Activated T-helper 2 cell treated with anti-CD3 and anti-CD28 coated beads, Interferon-gamma antibody, Interleukin-2, Interleukin-4, amounts not matched to agents 10 μg/mL and 5 μg/mL and 100 μg/mL, durations not matched to agents 14 hours and 24 hours and 36 hours (primary cell): Measurements from ENCODE around the gene TMPRSS11D. TPM values are rescaled to one million over a fixed set of nuclear protein-coding genes. Genes with fewer than 3 reads are reported as not detected.

Source experiments
- DNase-seq: peaks from one replicate; pipeline ENCODE4 v3.0.0; 2021; ENCODE audit warnings: low spot score
- H3K27ac Mint-ChIP-seq: one replicate; pipeline ENCODE4 v1.8.0; 2021; ENCODE audit warnings: mixed read lengths
- H3K27me3 Mint-ChIP-seq: one replicate; pipeline ENCODE4 v1.8.0; 2021; ENCODE audit warnings: low read depth, mixed read lengths
- H3K36me3 Mint-ChIP-seq: one replicate; pipeline ENCODE4 v1.8.0; 2021; ENCODE audit warnings: low read depth, mixed read lengths
- H3K4me1 Mint-ChIP-seq: one replicate; pipeline ENCODE4 v1.8.0; 2021; ENCODE audit warnings: low read depth, mixed read lengths
- H3K4me3 Mint-ChIP-seq: one replicate; pipeline ENCODE4 v1.8.0; 2021; ENCODE audit warnings: low read depth, mild to moderate bottlenecking, moderate library complexity, mixed read lengths
- H3K9me3 Mint-ChIP-seq: one replicate; pipeline ENCODE4 v1.8.0; 2021; ENCODE audit warnings: mixed read lengths
- intact Hi-C: fragments of 100-400 bp; cut with micrococcal nuclease; formaldehyde crosslinking; loops from one replicate; pipeline ENCODE4 v1.15.1; 2023
- total RNA-seq: library from RNA; stranded (reverse); gene quantifications from 2 replicates; pipeline ENCODE4 v1.2.3, GENCODE V29; 2022

The TMPRSS11D gene
- total RNA-seq, 1 donor from 2014 or later, result not detected

DNA sequence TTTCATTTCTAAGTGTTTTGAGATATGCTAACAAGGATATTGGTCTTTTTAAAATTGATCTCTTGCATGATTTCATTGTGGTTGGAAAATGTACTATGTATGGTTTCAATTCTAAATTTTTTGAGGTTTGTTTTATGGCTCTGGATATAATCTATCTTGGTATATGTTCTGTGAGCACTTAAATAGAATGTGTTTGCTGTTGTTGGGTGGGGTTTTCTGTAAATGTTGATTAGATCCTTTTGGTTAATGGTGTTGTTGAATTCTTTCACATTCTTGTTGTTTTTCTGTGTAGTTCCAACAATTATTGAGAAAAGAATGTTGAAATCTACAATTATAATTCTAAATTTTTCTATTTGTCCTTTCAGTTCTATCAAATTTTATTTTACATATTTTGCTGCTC lies 87.0 kb downstream of the TMPRSS11D start:
- Mint-ChIP-seq H3K36me3 (no peaks in the 10 kb centered on the region), H3K27ac (no peak overlapping the region), H3K27me3 (no peaks in the 10 kb centered on the region), H3K4me1 (peaks cover 8% of the 10 kb centered on the region), H3K4me3 (no peak overlapping the region), H3K9me3 (no peaks in the 10 kb centered on the region)
- intact Hi-C loops, result no loop called here
- DNase-seq, result no peak

DNA sequence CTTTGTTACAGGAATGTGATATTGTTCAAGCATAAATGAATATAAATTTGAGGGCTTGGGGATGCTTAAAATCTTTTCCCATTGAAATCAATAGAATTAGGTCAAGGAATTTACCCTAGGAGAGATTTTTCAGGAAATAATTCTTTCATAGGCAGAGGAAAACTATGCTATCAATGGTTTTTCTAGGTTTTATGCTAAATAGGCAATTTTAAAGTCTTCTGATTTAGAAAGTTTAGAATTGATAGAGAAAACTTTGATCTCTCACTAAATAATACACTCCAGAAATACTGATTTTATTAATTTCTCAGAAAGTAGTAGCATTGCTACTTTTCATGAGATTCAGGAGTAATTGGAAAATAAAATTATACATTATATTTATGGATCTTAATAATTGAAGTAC lies 93.1 kb downstream of the TMPRSS11D start:
- Mint-ChIP-seq H3K27ac (no peak overlapping the region), H3K4me3 (no peak overlapping the region), H3K4me1 (peaks cover under 1% of the 10 kb centered on the region), H3K36me3 (no peaks in the 10 kb centered on the region), H3K9me3 (no peaks in the 10 kb centered on the region), H3K27me3 (no peaks in the 10 kb centered on the region)
- intact Hi-C loops, result no loop called here
- DNase-seq, result no peak

DNA sequence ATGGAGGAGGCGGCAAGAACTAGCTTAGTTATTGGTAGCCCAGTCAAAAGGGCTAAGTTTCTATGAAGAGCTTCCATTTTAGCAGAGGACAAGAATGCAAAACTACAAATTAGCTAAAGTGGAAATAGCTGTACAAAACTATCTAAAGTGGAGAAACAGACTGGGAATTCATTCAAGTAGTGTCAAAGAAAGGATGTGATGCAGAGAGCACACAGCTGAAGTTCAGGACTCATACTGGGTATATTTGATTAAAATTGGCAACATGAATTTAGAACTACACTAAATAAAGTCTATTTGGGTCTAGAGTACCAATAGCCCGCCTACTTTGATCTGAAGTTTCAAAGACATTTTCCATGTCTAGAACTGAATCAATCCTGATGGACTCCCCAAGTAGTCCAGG lies 96.5 kb downstream of the TMPRSS11D start:
- DNase-seq, result no peak
- no peaks in the 10 kb centered on the region for H3K27me3 Mint-ChIP-seq
- H3K36me3 Mint-ChIP-seq, result no peaks in the 10 kb centered on the region
- intact Hi-C loops, result no loop called here
- H3K9me3 Mint-ChIP-seq, result no peaks in the 10 kb centered on the region
- no peak overlapping the region for H3K27ac Mint-ChIP-seq
- peaks cover 4% of the 10 kb centered on the region for H3K4me1 Mint-ChIP-seq
- H3K4me3 Mint-ChIP-seq, result no peak overlapping the region

DNA sequence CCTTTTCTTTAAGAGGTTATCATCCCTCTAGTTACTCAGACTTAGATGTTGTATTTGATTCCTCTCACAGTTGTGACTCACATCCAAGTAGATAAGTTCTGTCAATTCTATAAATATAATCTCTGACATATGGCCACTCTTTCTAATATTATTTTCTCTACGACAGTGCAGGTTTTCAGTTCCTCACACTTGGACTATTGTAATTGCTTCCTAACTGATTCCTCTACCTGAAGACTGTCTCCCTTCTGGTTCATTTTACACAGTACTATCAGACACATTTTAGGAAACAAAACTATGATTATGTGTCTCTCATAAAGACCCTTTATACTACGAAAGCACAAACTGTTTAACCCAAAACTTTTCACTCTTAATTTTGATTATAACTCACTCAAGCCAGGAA lies 98.3 kb downstream of the TMPRSS11D start:
- no peak for DNase-seq
- H3K36me3 Mint-ChIP-seq, result no peaks in the 10 kb centered on the region
- no peak overlapping the region for H3K27ac Mint-ChIP-seq
- H3K9me3 Mint-ChIP-seq, result no peaks in the 10 kb centered on the region
- H3K27me3 Mint-ChIP-seq, result no peaks in the 10 kb centered on the region
- H3K4me1 Mint-ChIP-seq, result peaks cover 4% of the 10 kb centered on the region
- no peak overlapping the region for H3K4me3 Mint-ChIP-seq
- intact Hi-C loops, result no loop called here

DNA sequence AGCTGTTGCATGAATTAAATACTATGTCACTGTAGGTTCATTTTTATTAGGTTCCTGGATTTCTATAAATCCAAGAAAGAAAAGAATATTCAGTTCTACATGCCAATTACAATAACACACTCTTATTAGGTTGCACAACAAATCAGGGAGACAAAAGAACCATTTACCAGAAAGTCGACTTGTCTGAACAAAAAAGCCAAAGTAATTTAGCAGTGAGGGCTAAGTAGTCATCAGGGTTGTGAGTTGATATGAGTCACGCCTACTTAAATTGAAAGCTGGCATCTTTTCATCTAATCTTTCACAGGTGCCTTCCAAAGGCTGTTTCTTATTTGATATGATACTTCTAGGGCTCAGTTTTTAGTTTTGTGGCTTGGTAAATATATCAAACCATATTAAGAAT lies 104.2 kb downstream of the TMPRSS11D start:
- Mint-ChIP-seq H3K4me1 (peaks cover 11% of the 10 kb centered on the region), H3K4me3 (no peak overlapping the region), H3K27ac (no peak overlapping the region), H3K27me3 (no peaks in the 10 kb centered on the region), H3K9me3 (no peaks in the 10 kb centered on the region), H3K36me3 (no peaks in the 10 kb centered on the region)
- intact Hi-C loops, result no loop called here
- no peak for DNase-seq

DNA sequence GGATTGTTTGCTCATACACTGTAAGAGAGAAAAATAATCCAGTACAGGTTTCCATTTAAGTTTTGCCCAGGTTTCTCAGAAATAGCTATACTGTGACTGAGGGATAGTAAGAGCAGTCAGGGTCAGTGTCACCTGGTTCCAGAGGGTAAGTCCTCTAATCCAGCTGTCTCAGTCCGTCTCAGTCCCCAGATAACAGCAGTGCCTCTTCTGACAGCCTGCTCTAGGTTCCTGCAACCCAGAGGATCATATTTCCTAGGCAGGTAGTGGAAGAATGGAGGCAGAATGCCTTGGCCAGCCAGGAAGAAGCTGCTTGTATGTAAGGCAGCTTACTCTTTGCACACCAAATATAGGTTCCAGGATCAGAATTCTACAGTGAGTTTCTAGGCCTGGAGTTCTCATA lies 107.1 kb downstream of the TMPRSS11D start:
- no peak for DNase-seq
- Mint-ChIP-seq H3K27me3 (no peaks in the 10 kb centered on the region), H3K4me1 (peaks cover 11% of the 10 kb centered on the region), H3K4me3 (no peak overlapping the region), H3K9me3 (no peaks in the 10 kb centered on the region), H3K36me3 (no peaks in the 10 kb centered on the region), H3K27ac (no peak overlapping the region)
- intact Hi-C loops, result no loop called here

Other genes starting within 250 kb of the TMPRSS11D start
- gene UBA6, start 182.8 kb downstream of the TMPRSS11D start, total RNA-seq, result 84.8 and 88.4 TPM in 2 replicates
- not detected in 2 replicates for gene GNRHR, start 129.6 kb downstream of the TMPRSS11D start, total RNA-seq
- not detected in 2 replicates for gene TMPRSS11A, start 79.5 kb upstream of the TMPRSS11D start, total RNA-seq
- gene TMPRSS11F, start 245.9 kb upstream of the TMPRSS11D start, total RNA-seq, result not detected in 2 replicates